Measurements from ENCODE around the gene STK4. TPM values are rescaled to one million over a fixed set of nuclear protein-coding genes. Genes with fewer than 3 reads are reported as not detected.

STK4 gene
- total and polyA plus RNA-seq, 2 of the 8 experiments (the other 6 are each of a cell fraction or from before 2014, with no cell fraction given): 12.0 to 34.3 TPM

- peaks cover 0 to 2% of the 10 kb centered on the region in 2 experiments; a peak in 1 of 4 replicates for H3K79me2 ChIP-seq (ENCODE audit: control insufficient read depth in 1 of 2, insufficient read depth in 2 of 2, low read length in 2 of 2)
- ChIA-PET POLR2A (ENCODE audit: partially characterized antibody) (no interaction called here), CTCF (ENCODE audit: partially characterized antibody) (interaction anchor here (1.6 to 2.1 kb wide), 2 partner anchors 10 to 23 kb away, joined by 5 to 11 read pairs; no protein-coding TSS in a partner anchor)
- TF ChIP-seq HDAC6 (IDR thresholded peaks at IDR 0.05; ENCODE audit: low read depth, low read length) (no peak), KDM4A (IDR thresholded peaks at IDR 0.05; ENCODE audit: low read depth, low read length, severe bottlenecking) (no peak), GABPA (IDR thresholded peaks at IDR 0.05; ENCODE audit: borderline replicate concordance, insufficient read depth, low read length) (no peak)
- H3K27me3 ChIP-seq (replicated peaks in 1 of 4; ENCODE audit: control insufficient read depth in 3 of 4, extremely low read depth in 1 of 4, insufficient read depth in 3 of 4, low read length in 3 of 4): no peaks in the 10 kb centered on the region
- no peak overlapping the region for H4K91ac ChIP-seq (replicated peaks; ENCODE audit: insufficient read length, low read length)
- DNase-seq (ENCODE audit: low read depth in 1 of 2, low spot score in 2 of 2) (no peak), FAIRE-seq (no peak)
- no peak overlapping the region for H2BK20ac ChIP-seq (ENCODE audit: low read length)
- no peak overlapping the region for H2BK5ac ChIP-seq (ENCODE audit: low read depth, low read length)
- H3K27ac ChIP-seq (ENCODE audit: low read depth, low read length): no peak overlapping the region
- no peaks in the 10 kb centered on the region for H3K9me3 ChIP-seq (ENCODE audit: insufficient read depth in 2 of 2, low read depth in 1 of 2, low read length in 1 of 2)
- H3K23ac ChIP-seq (ENCODE audit: insufficient read length): no peak overlapping the region
- H3K14ac ChIP-seq (ENCODE audit: insufficient read length): no peak overlapping the region
- no peaks in the 10 kb centered on the region for H3K23me2 ChIP-seq (ENCODE audit: low read depth, low read length)
- H4K20me1 ChIP-seq (replicated peaks in 1 of 2; ENCODE audit: control insufficient read depth in 1 of 2, insufficient read depth in 2 of 2, low read length in 2 of 2): no peaks in the 10 kb centered on the region
- 100% methylated on average over 1 of the region's 1 CpG; no CpG with 5 or more reads in 1 of the 2 experiments for WGBS, 2 experiments (ENCODE audit: extremely low coverage in 1 of 2, insufficient coverage in 1 of 2, insufficient read length in 1 of 2, insufficient replicate concordance in 2 of 2, low coverage in 1 of 2, low lambda C conversion rate in 2 of 2, missing lambda C conversion rate in 1 of 2)
- no peak overlapping the region for H3K4me2 ChIP-seq (ENCODE audit: insufficient read depth in 1 of 2, low read depth in 2 of 2, low read length in 2 of 2)
- H2BK12ac ChIP-seq (ENCODE audit: low read depth, low read length): no peak overlapping the region
- no peak overlapping the region for H3K56ac ChIP-seq (replicated peaks; ENCODE audit: insufficient read length, low read depth, low read length)
- no peak overlapping the region for H3K18ac ChIP-seq (ENCODE audit: extremely low read depth, low read length)
- no peak overlapping the region for H3K9ac ChIP-seq (replicated peaks in 1 of 4; ENCODE audit: extremely low read depth in 1 of 4, low read depth in 3 of 4, low read length in 3 of 4)
- peaks cover 0 to 4% (median 0%) of the 10 kb centered on the region in 4 experiments; a peak in 3 of 7 replicates for H3K4me1 ChIP-seq (replicated peaks in 1 of 4; ENCODE audit: control insufficient read depth in 3 of 4, insufficient read depth in 4 of 4, low read length in 3 of 4)
- H3K4ac ChIP-seq (replicated peaks; ENCODE audit: insufficient read length, low read depth, low read length): no peak overlapping the region
- H2BK120ac ChIP-seq (replicated peaks; ENCODE audit: low read depth, low read length): no peak overlapping the region
- no peak overlapping the region for H3K4me3 ChIP-seq (ENCODE audit: extremely low read depth in 1 of 4, insufficient read depth in 2 of 4, low read depth in 3 of 4, low read length in 4 of 4)
- H2BK15ac ChIP-seq (ENCODE audit: low read length): no peak overlapping the region
- no peaks in the 10 kb centered on the region; a peak in 1 of 8 replicates for H3K36me3 ChIP-seq (ENCODE audit: control insufficient read depth in 2 of 4, insufficient read depth in 4 of 4, low read length in 3 of 4)
- H2AFZ ChIP-seq (ENCODE audit: low read length): no peak overlapping the region
- no peaks in the 10 kb centered on the region for H3K79me1 ChIP-seq (ENCODE audit: low read depth, low read length)
- H4K8ac ChIP-seq (ENCODE audit: extremely low read depth, insufficient read depth, low read length): no peak overlapping the region
- no peak overlapping the region for H2AK5ac ChIP-seq (ENCODE audit: low read depth, low read length)
- H4K5ac ChIP-seq (ENCODE audit: insufficient read length, low read depth, low read length): no peak overlapping the region
Measured at GRCh38 chr20:45034436-45034835, 68.1 kb downstream of the STK4 start.

All from H1 (cell line).